Tibial artery (tissue), 4 donors: Measurements from ENCODE around the gene C1QL1.
A peak's percentile ranks its signal among the peaks of the same experiment; 100 is the strongest.

Experiments
- DNase-seq, 2 donors: peaks; one replicate each; pipeline ENCODE4 v3.0.0-alpha.2; 2019
- H3K27ac ChIP-seq, 2 donors: fragments of 200-600 bp; sonication (generic) in 1 of 2; 1 replicate in 1 of 2; 2 replicates in 1 of 2; pipeline ENCODE4 v1.5.1; 2018 to 2019; ENCODE audit warnings: mild to moderate bottlenecking in 1 of 2
- H3K27me3 ChIP-seq, 2 donors: fragments of 200-600 bp; sonication (generic) in 1 of 2; one replicate each; pipeline versions ENCODE4 v1.5.1 to v1.6.0; 2016 to 2019
- H3K36me3 ChIP-seq, 3 donors: fragments of 200-600 bp; sonication (generic) in 2 of 3; one replicate each; pipeline ENCODE4 v1.5.1; 2016 to 2019; ENCODE audit warnings: mild to moderate bottlenecking in 2 of 3
- H3K4me1 ChIP-seq, 4 donors: fragments of 200-600 bp; sonication (generic) in 2 of 4; 1 replicate in 3 of 4; 2 replicates in 1 of 4; pipeline ENCODE4 v1.5.1; 2016 to 2019
- H3K4me3 ChIP-seq, 2 donors: fragments of 200-600 bp; sonication (generic) in 1 of 2; 1 replicate in 1 of 2; 2 replicates in 1 of 2; pipeline ENCODE4 v1.5.1; 2018 to 2019; ENCODE audit warnings: mild to moderate bottlenecking in 2 of 2
- H3K9me3 ChIP-seq, 3 donors: fragments of 200-600 bp; sonication (generic) in 1 of 3; one replicate each; pipeline ENCODE4 v1.5.1; 2016 to 2019
- CTCF ChIP-seq, 2 experiments: fragments of 200-600 bp in 1 of 2; fragments of 450-650 bp in 1 of 2; IDR thresholded peaks; one replicate each; pipeline ENCODE4 v1.5.1; 2017 to 2019; ENCODE audit warnings: antibody characterized with exemption in 2 of 2, mild to moderate bottlenecking in 1 of 2, moderate library complexity in 1 of 2
- intact Hi-C: fragments of 100-400 bp; cut with DNase I; formaldehyde crosslinking; loops from one replicate; pipeline ENCODE4 v1.15.0; 2023; ENCODE audit warnings: low total_unique reads

C1QL1 gene

GRCh38 chr17:44932096-44932786 lies 35.9 kb downstream of the C1QL1 start:
- intact Hi-C loops, result no loop called here
- H3K4me1 ChIP-seq, result no peaks in the 10 kb centered on the region
- no peaks in the 10 kb centered on the region for H3K36me3 ChIP-seq
- no peak overlapping the region for H3K4me3 ChIP-seq
- no peaks in the 10 kb centered on the region for H3K27me3 ChIP-seq
- no peak overlapping the region for H3K27ac ChIP-seq
- H3K9me3 ChIP-seq, result no peaks in the 10 kb centered on the region
- peak in 1 of 2 donors; percentile 31 for DNase-seq
- no peak for TF ChIP-seq CTCF (IDR thresholded peaks at IDR 0.05)

- Histone ChIP-seq H3K4me3 (no peak overlapping the region), H3K4me1 (no peaks in the 10 kb centered on the region), H3K36me3 (no peaks in the 10 kb centered on the region), H3K9me3 (no peaks in the 10 kb centered on the region), H3K27ac (no peak overlapping the region), H3K27me3 (no peaks in the 10 kb centered on the region)
- peak in 1 of 2 donors; percentile 38 for DNase-seq
- intact Hi-C loops, result no loop called here
- no peak for TF ChIP-seq CTCF (IDR thresholded peaks at IDR 0.05)
Observed at GRCh38 chr17:44931376-44931775, 36.7 kb downstream of the C1QL1 start.

- Histone ChIP-seq H3K9me3 (no peaks in the 10 kb centered on the region), H3K27me3 (no peaks in the 10 kb centered on the region), H3K4me1 (no peaks in the 10 kb centered on the region), H3K36me3 (no peaks in the 10 kb centered on the region), H3K27ac (no peak overlapping the region), H3K4me3 (no peak overlapping the region)
- DNase-seq, result peak in 1 of 2 donors; percentile 46
- TF ChIP-seq CTCF (IDR thresholded peaks at IDR 0.05), result no peak
- intact Hi-C loops, result no loop called here
Observed at GRCh38 chr17:44930667-44931066, 37.4 kb downstream of the C1QL1 start.

- no peaks in the 10 kb centered on the region for H3K9me3 ChIP-seq
- H3K27me3 ChIP-seq, result no peaks in the 10 kb centered on the region
- intact Hi-C loops, result loop anchor here (10.0 kb wide), 1 partner anchor 266 kb away; no protein-coding TSS in a partner anchor
- H3K4me3 ChIP-seq, result no peak overlapping the region
- no peaks in the 10 kb centered on the region for H3K4me1 ChIP-seq
- no peak for TF ChIP-seq CTCF (IDR thresholded peaks at IDR 0.05)
- DNase-seq, result peak in 1 of 2 donors; percentile 42
- no peak overlapping the region for H3K27ac ChIP-seq
- H3K36me3 ChIP-seq, result no peaks in the 10 kb centered on the region
Observed at GRCh38 chr17:44928950-44929720, 39.0 kb downstream of the C1QL1 start.

- Histone ChIP-seq H3K27me3 (no peaks in the 10 kb centered on the region), H3K27ac (no peak overlapping the region), H3K4me1 (no peaks in the 10 kb centered on the region), H3K36me3 (no peaks in the 10 kb centered on the region), H3K4me3 (no peak overlapping the region), H3K9me3 (no peaks in the 10 kb centered on the region)
- DNase-seq, result peak in 1 of 2 donors; percentile 58
- no peak for TF ChIP-seq CTCF (IDR thresholded peaks at IDR 0.05)
- intact Hi-C loops, result loop anchor here (10.0 kb wide), 1 partner anchor 267 kb away; no protein-coding TSS in a partner anchor
Observed at GRCh38 chr17:44928136-44928535, 40.0 kb downstream of the C1QL1 start.
